Occipital lobe (tissue), 2 donors: ENCODE results near the gene OR10G7. TPM values are rescaled to one million over a fixed set of nuclear protein-coding genes. Genes with fewer than 3 reads are reported as not detected.
"Not testable (repeated sequence)": the region's sequence is repeated elsewhere in the genome, so short reads cannot be mapped to it uniquely, and the experiment has no call there.

Experiments
- DNase-seq: peaks from one replicate; lab custom pipeline; 2025; lab: John Stamatoyannopoulos, UW
- total RNA-seq: library from RNA; depleted of rRNA; stranded (reverse); fragments of >200 nt; gene quantifications from one replicate; pipeline ENCODE4 v1.2.3, GENCODE V29; 2014

The OR10G7 gene
- total RNA-seq, 1 donor from 2014 or later = not detected

DNA sequence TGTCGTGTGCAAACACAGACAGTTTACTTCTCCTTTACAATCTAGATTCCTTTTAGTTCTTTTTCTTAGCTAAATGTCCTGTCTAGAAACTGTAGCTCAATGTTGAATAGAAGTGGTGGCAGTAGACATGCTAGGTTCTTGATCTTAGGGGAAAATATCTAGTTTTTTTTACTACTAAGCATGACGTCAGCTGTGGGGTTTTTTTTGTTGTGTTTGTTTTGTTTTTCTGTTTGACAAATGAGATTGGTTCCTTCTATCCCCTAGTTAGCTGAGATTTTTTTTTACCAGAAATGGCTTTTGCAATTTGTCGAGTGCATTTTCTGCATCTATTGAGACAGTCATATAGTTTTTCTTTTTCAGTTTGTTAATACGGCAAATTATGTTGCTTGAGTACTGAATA, 2.3 kb upstream of the OR10G7 start:
- DNase-seq = no peak

DNA sequence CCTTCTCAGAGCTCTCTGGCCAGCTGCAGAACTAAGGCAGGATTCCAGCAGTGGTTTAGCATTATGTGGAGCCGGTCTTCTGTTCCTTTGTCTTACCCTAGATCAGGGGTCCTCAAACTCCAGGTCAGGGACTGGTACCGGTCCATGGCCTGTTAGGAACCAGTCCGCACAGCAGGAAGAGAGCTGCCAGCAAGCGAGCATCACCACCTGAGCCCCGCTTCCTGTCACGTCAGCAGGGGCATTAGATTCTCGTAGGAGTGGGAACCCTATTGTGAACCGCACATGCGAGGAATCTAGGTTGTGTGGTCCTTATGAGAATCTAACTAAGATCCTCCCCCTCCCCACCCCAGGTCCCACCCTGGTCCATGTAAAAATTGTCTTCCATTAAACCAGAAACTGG, 1.6 kb downstream of the OR10G7 start:
- no peak for DNase-seq

DNA sequence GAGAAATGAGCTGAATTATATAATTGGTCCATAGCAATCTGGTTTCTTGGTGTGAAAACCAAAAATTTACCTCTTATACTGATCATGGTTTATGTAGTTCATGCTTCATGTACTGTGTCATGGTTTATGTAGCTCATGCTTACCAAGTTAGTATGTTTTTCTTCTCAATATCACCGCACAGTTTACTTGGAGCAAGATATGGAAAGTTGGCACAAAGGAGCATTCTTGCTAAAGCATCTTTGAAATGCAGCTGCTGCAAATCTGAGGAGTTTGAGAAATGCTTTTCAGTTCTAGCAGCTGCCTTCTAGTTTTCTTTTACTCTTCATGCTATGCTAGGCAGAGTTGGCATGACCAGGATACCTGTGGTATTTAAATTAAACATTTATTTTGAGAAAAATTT, 4.5 kb downstream of the OR10G7 start:
- DNase-seq = no peak

DNA sequence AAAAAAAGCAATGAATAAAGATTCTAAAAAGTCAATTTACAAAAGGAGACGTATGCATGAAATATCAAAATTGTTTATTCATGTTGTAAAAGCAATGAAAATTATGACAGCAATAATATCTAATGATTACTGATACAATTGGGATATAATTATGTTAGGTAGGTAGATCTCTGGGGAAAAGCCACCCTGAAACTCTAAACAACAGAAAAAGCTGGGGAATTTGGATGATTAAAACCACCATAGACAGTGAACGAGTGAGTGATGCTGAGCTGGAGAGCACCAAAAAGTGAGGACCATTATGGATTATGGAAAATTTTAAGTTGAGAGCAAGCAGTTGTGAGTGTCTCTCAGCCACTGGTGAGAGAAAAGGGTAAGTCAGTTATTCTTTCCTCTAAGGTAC, 14.6 kb downstream of the OR10G7 start, which contains the start of gene OR10G8:
Gene OR10G8, plus strand, starts transcription at position 301 of the 400 bp plus-strand sequence. CDS start 2,825 bp downstream, outside the sequence.
- no peak for DNase-seq

DNA sequence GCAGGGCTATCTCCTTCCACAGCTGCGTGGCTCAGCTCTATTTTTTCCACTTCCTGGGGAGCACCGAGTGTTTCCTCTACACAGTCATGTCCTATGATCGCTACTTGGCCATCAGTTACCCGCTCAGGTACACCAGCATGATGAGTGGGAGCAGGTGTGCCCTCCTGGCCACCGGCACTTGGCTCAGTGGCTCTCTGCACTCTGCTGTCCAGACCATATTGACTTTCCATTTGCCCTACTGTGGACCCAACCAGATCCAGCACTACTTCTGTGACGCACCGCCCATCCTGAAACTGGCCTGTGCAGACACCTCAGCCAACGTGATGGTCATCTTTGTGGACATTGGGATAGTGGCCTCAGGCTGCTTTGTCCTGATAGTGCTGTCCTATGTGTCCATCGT, 25.3 kb downstream of the OR10G7 start:
- DNase-seq = not testable (repeated sequence)

DNA sequence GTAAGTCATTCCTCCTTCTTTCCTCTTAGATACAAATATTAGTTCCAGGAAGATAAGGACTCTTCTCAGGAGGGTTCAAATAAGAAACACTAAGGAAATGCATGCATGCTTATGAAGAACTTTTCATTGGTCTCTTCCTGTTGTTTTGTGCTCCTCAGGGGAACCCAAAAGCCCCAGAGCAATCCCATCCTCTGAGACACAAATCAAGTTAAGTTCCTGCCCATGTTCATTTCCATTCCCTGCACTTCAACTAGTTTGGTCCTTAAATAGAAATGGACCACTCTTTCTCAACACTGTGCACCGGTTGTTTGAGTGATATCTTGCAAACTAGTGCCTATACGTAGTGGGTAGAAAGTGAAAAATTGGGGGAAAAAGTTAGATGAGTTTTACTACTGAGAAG, 28.4 kb downstream of the OR10G7 start, which contains the start of gene OR10G4:
Gene OR10G4, plus strand, starts transcription at position 301 of the 400 bp plus-strand sequence. CDS start 2,578 bp downstream, outside the sequence.
- no peak for DNase-seq

DNA sequence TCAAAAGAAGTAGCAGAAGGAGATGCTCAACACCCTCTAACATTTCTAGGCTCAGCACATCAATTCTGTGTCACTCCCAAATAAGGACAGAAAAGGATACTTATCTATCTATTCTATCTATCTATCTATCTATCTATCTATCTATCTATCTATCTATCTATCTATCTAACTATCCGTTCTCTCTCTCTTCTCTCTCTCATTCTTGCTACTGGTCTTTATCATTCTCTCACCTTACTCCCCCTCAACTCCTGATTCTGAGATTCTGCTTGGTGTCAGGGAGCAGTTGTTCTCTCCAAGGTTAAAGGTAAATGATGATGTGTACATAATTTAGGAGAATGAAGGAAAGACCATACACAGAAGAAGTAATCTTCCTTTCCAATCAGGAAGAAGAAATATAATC, 46.0 kb downstream of the OR10G7 start, which contains the start of gene OR10G6:
Gene OR10G6, minus strand, starts transcription at position 43 of the 400 bp plus-strand sequence. Its CDS starts 0 bp downstream, at position 43.
- no peak for DNase-seq

Other genes starting within 250 kb of the OR10G7 start
- not detected for gene OR6M1, start 235.0 kb downstream of the OR10G7 start, total RNA-seq
- not detected for gene TMEM225, start 155.7 kb downstream of the OR10G7 start, total RNA-seq
- gene OR8D4, start 139.2 kb downstream of the OR10G7 start, total RNA-seq = 0.47 TPM
- not detected for gene OR4D5, start 101.7 kb downstream of the OR10G7 start, total RNA-seq
- gene OR6T1, start 97.5 kb downstream of the OR10G7 start, total RNA-seq = not detected
- gene OR10S1, start 63.5 kb downstream of the OR10G7 start, total RNA-seq = not detected
- gene OR10G6, start 46.2 kb downstream of the OR10G7 start, total RNA-seq = not detected
- under 0.01 TPM for gene OR10G4, start 28.3 kb downstream of the OR10G7 start, total RNA-seq
- not detected for gene OR10G9, start 18.3 kb downstream of the OR10G7 start, total RNA-seq
- not detected for gene OR10G8, start 14.5 kb downstream of the OR10G7 start, total RNA-seq
- 5.8 TPM for gene VWA5A, start 74.1 kb upstream of the OR10G7 start, total RNA-seq
- not detected for gene OR10D3, start 142.0 kb upstream of the OR10G7 start, total RNA-seq
- not detected for gene OR8G1, start 199.8 kb upstream of the OR10G7 start, total RNA-seq
- gene OR8G5, start 215.1 kb upstream of the OR10G7 start, total RNA-seq = 0.16 TPM